ENCODE results near the gene ZNF718.
"Not testable (repeated sequence)": the region's sequence is repeated elsewhere in the genome, so short reads cannot be mapped to it uniquely, and the experiment has no call there.

DNA sequence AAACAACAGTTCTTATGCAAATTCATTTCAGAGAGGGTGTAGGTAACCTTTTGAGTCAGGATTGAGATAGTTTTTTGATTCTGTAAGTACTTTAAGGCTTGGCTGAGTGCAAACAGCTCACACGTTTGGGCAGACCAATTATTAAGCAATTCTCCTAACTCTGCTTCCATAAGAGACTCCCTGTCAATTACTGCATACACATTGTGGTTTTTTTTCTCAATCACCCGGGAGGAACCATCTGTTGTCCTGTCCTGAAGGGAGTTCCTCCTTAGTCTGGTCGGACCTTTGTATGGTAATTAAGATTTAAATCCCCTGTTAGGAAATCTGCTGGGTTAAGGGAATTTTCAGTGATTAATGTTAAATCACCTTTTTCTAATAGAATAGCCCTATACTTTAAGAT is 70.9 kb downstream of the ZNF718 start:
- TF ChIP-seq CTCF (IDR thresholded peaks at IDR 0.05; ENCODE audit: poor library complexity); EZH2phosphoT487 (IDR thresholded peaks at IDR 0.05; ENCODE audit: low read depth, severe bottlenecking, unreplicated experiment): not testable (repeated sequence)
